ENCODE data around the gene BACH1. TPM values are rescaled to one million over a fixed set of nuclear protein-coding genes. Genes with fewer than 3 reads are reported as not detected.
A peak's percentile ranks its signal among the peaks of the same experiment; 100 is the strongest.

Gene BACH1
- total and polyA plus RNA-seq, 7 donors = 9.8 to 115 (median 48.3) TPM

- WGBS, 3 donors = 10 to 19% (median 17%) methylated on average over 3 of the region's 3 CpGs
- H3K27ac ChIP-seq = peak overlapping the region; percentile 43
- TF ChIP-seq CTCF (IDR thresholded peaks at IDR 0.05) = no peak
- DNase-seq (no peak), ATAC-seq (no peak)
- H3K9me3 ChIP-seq = no peaks in the 10 kb centered on the region
- no peaks in the 10 kb centered on the region for H3K27me3 ChIP-seq (ENCODE audit: insufficient read depth in 3 of 3, low read length in 2 of 3)
- intact Hi-C loops (cut with DNase I) = loop anchor here in 1 of 2 donors (5.0 kb wide), 1 partner anchor 203 kb away; no protein-coding TSS in a partner anchor
- H3K4me3 ChIP-seq = peak overlapping the region; percentile 19
- peaks cover 85% of the 10 kb centered on the region for H3K4me1 ChIP-seq
- H3K36me3 ChIP-seq (ENCODE audit: insufficient read depth in 1 of 2, low read depth in 1 of 2) = no peaks in the 10 kb centered on the region
These were observed 6.3 kb downstream of the BACH1 start for GRCh38 chr21:29305068-29305467.

- Histone ChIP-seq H3K4me3 (peak overlapping the region; percentile 19), H3K4me1 (peaks cover 90% of the 10 kb centered on the region), H3K36me3 (ENCODE audit: insufficient read depth in 1 of 2, low read depth in 1 of 2) (no peaks in the 10 kb centered on the region), H3K27ac (peak overlapping the region; percentile 43), H3K9me3 (no peaks in the 10 kb centered on the region), H3K27me3 (ENCODE audit: insufficient read depth in 3 of 3, low read length in 2 of 3) (no peaks in the 10 kb centered on the region)
- no peak for TF ChIP-seq CTCF (IDR thresholded peaks at IDR 0.05)
- ATAC-seq = no peak
- intact Hi-C loops (cut with DNase I) = loop anchor here in 1 of 2 donors (5.0 kb wide), 1 partner anchor 203 kb away; no protein-coding TSS in a partner anchor
- no peak for DNase-seq
- 0 to 93% (median 86%) methylated on average over 1 of the region's 1 CpG for WGBS, 3 donors
These were observed 6.8 kb downstream of the BACH1 start for GRCh38 chr21:29305561-29305960.

- H3K4me3 ChIP-seq = no peak overlapping the region
- H3K4me1 ChIP-seq = peaks cover 85% of the 10 kb centered on the region
- intact Hi-C loops (cut with DNase I) = loop anchor here in 1 of 2 donors (5.0 kb wide), 1 partner anchor 205 kb away; no protein-coding TSS in a partner anchor
- H3K27me3 ChIP-seq (ENCODE audit: insufficient read depth in 3 of 3, low read length in 2 of 3) = no peaks in the 10 kb centered on the region
- ATAC-seq = no peak
- 74 to 83% (median 80%) methylated on average over 3 of the region's 3 CpGs for WGBS, 3 donors
- no peak for TF ChIP-seq CTCF (IDR thresholded peaks at IDR 0.05)
- no peak overlapping the region for H3K27ac ChIP-seq
- H3K9me3 ChIP-seq = no peaks in the 10 kb centered on the region
- no peaks in the 10 kb centered on the region for H3K36me3 ChIP-seq (ENCODE audit: insufficient read depth in 1 of 2, low read depth in 1 of 2)
- no peak for DNase-seq
These were observed 8.2 kb downstream of the BACH1 start for GRCh38 chr21:29306920-29307319.

GRCh38 chr21:29307718-29308455 lies 9.2 kb downstream of the BACH1 start:
- TF ChIP-seq CTCF (IDR thresholded peaks at IDR 0.05) = no peak
- ATAC-seq = no peak
- Histone ChIP-seq H3K27ac (no peak overlapping the region), H3K4me3 (no peak overlapping the region), H3K36me3 (ENCODE audit: insufficient read depth in 1 of 2, low read depth in 1 of 2) (no peaks in the 10 kb centered on the region), H3K27me3 (ENCODE audit: insufficient read depth in 3 of 3, low read length in 2 of 3) (no peaks in the 10 kb centered on the region), H3K4me1 (peaks cover 85% of the 10 kb centered on the region), H3K9me3 (no peaks in the 10 kb centered on the region)
- 71 to 83% (median 74%) methylated on average over 3 of the region's 3 CpGs for WGBS, 3 donors
- DNase-seq = no peak
- intact Hi-C loops (cut with DNase I) = loop anchor here in 1 of 2 donors (5.0 kb wide), 1 partner anchor 206 kb away; no protein-coding TSS in a partner anchor
